GM10248 (cell line): ENCODE results near the gene KLK11.

Experiments used
- CTCF ChIA-PET: fragments of 300-600 bp; sonication (Branson Sonifier 250); formaldehyde crosslinking; extraction: SDS; loops from one replicate; lab custom pipeline; 2021; ENCODE audit warnings: antibody characterized with exemption; lab: Yijun Ruan, JAX
- POLR2A ChIA-PET: fragments of 350-650 bp; sonication (Branson Sonifier 250); formaldehyde crosslinking; extraction: SDS; loops from one replicate; lab custom pipeline; 2020; ENCODE audit warnings: antibody characterized with exemption; lab: Yijun Ruan, JAX
- DNase-seq: peaks from one replicate; pipeline ENCODE4 v3.0.0; 2012; ENCODE audit errors: extremely low spot score
- CTCF ChIP-seq: IDR thresholded peaks from 2 replicates; pipeline ENCODE4 v1.5.1; 2012; ENCODE audit warnings: mild to moderate bottlenecking, low read depth; ENCODE audit errors: extremely low read depth, missing control alignments, control extremely low read depth

The KLK11 gene

GRCh38 chr19:50980208-50980607 is 46.2 kb downstream of the KLK11 start:
- no peak for DNase-seq
- TF ChIP-seq CTCF: no peak
- CTCF ChIA-PET: no interaction called here
- POLR2A ChIA-PET: no interaction called here

GRCh38 chr19:50979758-50980157 is 46.7 kb downstream of the KLK11 start:
- TF ChIP-seq CTCF: no peak
- no peak for DNase-seq
- POLR2A ChIA-PET: no interaction called here
- CTCF ChIA-PET: no interaction called here

- POLR2A ChIA-PET: no interaction called here
- CTCF ChIA-PET: no interaction called here
- no peak for TF ChIP-seq CTCF
- DNase-seq: no peak
These were observed 47.5 kb downstream of the KLK11 start for GRCh38 chr19:50978772-50979390.

- TF ChIP-seq CTCF: no peak
- CTCF ChIA-PET: no interaction called here
- no peak for DNase-seq
- POLR2A ChIA-PET: no interaction called here
These were observed 48.8 kb downstream of the KLK11 start for GRCh38 chr19:50977626-50978025.

- no peak for DNase-seq
- TF ChIP-seq CTCF: no peak
- POLR2A ChIA-PET: no interaction called here
These were observed 50.6 kb downstream of the KLK11 start for GRCh38 chr19:50975766-50976165.

GRCh38 chr19:50974702-50975556 is 51.5 kb downstream of the KLK11 start:
- ChIA-PET CTCF (no interaction called here), POLR2A (no interaction called here)
- TF ChIP-seq CTCF: no peak
- DNase-seq: no peak

More at GRCh38 chr19:50975766-50976165, 50.6 kb downstream of the KLK11 start:
- CTCF ChIA-PET: no interaction called here
